Measurements from ENCODE around the gene DIAPH1.
"Not testable (repeated sequence)": the region's sequence is repeated elsewhere in the genome, so short reads cannot be mapped to it uniquely, and the experiment has no call there.

Gene DIAPH1

DNA sequence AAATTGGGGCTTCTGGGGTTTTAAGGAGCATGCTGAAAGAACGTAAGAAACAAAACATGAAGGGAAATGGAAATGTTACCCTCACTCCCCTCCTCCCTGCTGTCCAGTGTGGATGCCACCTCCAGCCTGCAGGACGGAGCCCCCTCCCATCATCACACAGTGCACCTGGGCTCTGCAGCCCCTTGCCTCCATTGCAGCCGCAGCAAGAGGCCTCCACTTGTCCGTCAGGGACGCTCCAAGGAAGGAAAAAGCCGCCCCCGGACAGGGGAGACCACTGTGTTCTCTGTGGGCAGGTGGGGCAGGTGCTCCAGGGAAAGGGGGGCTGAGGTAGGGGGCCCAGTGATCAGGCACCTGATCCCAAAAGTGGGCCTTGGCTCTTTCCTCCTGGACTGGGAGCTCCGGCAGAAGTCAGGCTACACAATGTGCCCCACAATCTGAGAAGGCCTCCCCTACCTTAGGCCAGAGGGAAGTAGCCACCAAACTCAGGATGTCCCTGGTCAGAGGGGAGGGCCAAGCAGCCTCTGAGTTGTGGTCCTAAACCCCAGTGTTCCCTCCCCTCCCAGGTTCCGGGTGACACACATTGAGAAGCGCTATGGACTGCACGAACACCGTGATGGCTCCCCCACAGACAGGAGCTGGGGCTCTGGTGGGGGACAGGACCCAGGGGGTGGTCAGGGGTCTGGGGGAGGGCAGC lies 20.7 kb upstream of the DIAPH1 start:
- no peak for DNase-seq

DNA sequence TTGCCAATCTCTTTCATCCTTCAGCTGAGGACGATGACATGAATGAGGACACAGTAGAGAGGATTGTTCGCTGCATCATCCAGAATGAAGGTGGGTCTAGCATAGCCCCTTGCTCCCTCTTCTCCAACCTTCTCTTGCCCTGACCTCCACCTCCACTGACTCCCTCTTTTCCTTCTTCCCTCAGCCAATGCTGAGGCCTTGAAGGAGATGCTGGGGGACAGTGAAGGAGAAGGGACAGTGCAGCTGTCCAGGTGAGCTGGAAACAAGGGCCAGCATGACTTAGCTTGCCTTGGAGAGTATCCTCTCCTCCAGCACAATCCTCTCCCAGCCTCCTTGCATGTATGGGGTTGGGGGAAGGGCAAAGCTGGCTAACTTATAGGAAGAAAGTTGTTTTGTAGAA lies 20.0 kb upstream of the DIAPH1 start:
- no peak for DNase-seq

DNA sequence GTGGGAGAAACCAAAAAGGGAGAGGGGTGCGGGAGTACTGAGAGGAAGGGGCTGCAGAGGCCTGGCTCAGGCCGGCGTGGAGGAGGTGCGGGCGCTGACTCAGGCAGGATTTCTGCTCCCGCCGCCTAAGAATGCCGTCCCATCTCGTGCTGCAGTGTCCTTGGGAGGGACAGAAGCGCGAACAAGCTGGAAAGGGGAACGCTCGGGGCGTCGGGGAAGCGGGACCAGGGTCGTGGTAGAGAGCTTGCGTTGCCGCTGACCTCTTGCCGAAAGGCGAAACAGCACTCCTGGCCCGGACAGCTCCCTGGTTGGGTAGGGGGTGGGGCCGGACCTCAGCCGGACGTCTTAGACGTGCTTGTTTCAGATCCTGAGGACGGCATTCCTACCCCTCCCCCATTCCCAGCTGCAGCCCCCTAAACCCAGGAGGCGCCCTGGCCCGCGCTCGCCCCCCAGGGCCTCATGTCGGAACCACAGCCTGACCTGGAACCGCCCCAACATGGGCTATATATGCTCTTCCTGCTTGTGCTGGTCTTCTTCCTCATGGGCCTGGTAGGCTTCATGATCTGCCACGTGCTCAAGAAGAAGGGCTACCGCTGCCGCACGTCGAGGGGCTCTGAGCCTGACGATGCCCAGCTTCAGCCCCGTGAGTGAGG lies 19.1 kb upstream of the DIAPH1 start:
- peak; percentile 56 for DNase-seq

DNA sequence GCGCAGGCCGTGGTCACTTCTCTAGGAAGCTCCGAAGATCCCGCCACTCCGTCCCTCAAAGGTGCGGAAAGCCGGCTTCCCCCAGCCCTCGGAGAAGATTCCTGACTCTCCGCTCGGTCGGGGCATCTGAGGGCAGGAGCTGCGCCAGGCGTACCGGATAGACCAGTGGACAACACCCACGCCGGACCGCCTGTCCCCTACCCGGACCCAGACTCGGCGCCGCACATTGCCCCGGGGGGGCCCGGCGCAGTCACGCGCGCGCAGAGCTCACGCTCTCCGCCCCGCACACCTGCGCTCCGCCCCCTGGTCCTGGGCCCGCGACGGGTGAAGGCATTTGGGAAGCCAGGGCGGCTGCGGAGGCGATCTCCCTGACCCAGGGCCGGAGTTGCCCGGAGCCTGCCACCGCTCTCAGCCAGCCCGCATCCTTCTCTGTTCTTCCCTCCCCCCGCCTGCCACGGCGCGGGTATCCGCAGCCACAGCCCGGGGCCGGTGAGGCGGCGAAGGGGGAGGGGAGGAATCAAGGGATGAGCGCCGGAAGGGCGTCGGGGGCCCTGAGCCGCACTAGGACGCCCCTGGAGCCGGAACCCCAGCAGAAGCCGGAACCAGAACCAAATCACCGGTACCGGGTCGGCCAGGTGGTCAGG lies 18.4 kb upstream of the DIAPH1 start:
- DNase-seq, result no peak

DNA sequence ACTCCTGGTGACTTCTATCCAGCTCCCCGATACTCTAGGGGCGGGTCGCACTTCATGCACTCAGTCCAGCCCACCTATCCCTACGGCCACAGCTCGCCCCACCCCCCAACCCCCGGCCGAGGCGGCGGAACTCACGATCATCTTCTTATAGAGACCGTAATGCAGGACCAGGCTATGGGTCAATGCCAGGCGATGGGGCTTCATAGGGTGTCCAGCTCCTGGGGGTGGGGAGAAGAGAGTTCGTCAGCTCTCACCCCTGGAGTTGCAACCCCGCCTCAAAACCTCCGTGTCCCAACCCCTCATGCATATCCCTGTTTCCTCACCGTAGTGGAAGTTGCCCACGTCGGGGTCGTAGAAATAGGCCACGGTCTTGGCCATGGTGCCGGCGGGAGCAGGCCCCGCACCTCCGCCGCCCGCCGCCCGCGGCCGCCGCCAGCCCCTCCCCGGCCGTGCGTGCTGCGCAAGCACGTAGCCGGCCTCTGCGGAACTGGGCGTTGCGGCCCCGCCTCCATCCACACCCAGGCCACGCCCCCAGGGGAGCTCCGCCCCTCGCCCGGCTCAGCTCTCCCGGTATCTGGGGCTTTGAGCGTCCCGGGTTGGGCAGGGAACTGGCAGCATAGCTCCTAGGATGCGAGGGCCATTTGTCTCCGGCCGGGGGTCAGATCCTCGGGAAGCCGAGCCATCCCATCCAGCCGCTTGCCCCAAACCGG lies 17.8 kb upstream of the DIAPH1 start, which contains the start of the genes HDAC3 and RELL2:
Gene HDAC3 (minus strand): TSS at position 437 of the 710 bp plus-strand sequence. CDS start 59 bp downstream, at position 378.
Gene RELL2 (plus strand): TSS at position 585 of the 710 bp plus-strand sequence. CDS start 1,229 bp downstream, outside the sequence.
- peak; percentile 88 for DNase-seq

DNA sequence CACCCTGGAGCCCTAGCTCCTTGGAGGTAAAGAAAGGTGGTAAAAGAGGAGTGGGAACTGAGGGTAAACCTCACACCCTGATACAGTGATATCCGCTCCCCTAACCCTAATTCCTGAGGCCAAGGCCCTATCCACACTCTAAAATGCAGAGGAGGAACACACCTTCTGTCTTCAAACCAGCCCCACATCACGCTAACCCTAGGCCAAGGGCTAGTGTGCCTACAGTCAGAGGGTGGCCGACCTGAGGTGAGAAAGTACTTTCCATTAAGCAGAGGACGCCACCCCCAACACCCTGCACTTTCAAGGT lies 17.3 kb upstream of the DIAPH1 start:
- DNase-seq, result no peak

DNA sequence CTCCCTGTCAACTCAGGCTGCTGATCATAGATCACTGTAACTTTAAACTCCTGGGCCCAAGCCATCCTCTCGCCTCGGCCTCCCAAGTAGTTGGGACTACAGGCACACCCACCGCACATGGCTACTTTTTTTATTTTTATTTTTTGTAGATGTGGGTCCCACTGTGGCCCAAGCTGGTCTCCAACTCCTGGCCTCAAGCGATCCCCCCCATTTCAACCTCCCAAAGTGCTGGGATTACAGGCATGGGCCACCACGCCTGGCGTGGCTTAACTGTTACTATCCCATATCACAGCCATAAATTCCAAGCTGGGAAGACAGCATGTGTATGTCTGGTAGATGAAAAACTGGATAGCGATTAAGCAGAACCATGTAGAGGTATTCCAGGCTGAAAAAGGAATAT lies 16.8 kb upstream of the DIAPH1 start:
- DNase-seq, result no peak

DNA sequence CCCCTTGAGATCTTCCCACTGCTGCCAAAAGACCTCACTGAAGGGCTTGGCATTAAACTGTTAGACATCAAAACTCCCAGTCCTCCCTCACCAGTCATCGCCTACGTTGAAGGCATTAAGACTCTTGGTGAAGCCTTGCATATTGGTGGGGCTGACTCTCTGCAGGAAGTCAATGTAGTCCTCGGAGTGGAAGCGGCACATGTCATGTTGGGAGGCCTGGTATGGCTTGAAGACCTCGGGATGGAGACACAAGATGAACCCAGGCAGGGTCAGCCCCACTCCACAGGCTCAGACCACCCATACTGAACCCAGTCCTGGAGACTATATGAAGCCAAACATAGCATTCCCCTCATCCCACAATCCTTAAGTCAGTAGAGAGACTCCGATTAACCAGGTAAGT lies 15.9 kb upstream of the DIAPH1 start:
- no peak for DNase-seq

DNA sequence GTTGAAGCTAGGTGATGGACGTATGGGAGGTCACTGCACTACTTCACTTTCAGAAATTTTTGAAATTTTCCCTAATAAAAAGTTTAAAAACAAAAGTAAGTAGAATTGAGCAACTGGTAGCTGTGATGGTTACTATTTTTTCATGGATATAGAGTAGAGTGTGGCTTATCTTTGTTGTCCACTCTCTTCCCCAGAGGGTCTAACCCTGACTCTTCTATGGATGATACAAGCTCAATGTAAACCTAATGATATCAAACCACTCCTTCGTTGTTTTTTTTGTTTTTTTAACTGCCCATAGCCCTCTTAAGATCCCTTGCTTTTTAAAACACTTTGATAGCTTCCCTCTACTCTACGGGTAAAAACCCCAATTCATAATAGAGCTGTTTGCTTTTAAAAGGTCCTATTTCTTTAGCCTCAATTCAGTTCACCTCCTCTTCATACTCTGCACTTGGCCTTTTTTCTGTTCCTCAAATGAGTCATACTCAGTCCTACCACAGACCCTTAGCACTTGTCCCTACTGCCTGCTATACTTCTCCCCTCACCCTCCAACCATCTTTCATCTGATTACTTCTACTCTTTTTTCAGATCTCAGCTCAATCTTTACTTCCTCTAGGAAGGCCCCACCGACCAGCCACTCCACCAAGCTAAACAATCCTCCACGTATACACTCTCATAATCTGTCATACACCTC lies 15.2 kb upstream of the DIAPH1 start:
- no peak for DNase-seq

DNA sequence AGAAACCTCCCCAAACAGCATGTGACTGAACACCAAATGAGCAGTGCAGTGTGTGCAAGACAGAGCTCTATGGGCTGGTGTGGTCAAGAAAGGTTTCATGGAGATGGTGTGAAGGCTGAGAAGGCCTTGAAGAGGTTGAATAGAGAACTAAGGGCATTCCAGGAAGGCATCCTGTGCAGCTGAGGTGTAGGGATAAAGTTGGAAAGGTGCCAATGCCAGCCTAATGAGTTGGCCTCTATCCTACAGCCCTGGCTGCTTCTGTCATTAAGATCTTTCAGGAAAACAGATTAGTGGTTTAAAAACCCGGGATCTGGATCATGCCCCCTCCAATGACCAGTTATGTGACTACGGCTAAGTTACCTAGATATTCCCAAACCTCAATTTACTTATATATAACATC lies 13.8 kb upstream of the DIAPH1 start:
- no peak for DNase-seq

DNA sequence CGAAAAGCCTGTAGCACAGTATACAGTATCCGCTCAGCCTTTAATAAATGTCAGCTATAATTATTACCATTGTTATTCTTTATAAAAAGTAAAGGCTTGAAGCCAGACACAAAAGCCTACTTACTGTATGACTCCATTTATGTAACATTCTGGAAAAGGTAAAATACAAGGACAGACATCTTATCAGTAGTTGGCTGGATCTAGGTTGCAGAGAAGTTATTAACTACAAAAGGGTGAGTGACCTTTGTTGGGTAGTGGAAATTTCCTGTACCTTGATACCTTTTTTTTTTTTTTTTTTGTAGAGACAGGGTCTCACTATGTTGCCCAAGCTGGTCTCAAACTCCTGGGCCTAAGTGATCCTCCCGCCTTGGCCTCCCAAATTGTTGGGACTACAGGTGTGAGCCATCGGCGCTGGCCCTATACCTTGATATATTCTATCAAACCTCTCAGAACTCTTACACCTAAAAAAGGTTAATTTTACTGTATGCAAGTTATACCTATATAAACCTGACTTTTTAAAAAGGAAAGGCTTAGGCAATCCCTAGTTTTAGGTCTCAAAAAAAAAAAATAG lies 11.9 kb upstream of the DIAPH1 start:
- no peak for DNase-seq

DNA sequence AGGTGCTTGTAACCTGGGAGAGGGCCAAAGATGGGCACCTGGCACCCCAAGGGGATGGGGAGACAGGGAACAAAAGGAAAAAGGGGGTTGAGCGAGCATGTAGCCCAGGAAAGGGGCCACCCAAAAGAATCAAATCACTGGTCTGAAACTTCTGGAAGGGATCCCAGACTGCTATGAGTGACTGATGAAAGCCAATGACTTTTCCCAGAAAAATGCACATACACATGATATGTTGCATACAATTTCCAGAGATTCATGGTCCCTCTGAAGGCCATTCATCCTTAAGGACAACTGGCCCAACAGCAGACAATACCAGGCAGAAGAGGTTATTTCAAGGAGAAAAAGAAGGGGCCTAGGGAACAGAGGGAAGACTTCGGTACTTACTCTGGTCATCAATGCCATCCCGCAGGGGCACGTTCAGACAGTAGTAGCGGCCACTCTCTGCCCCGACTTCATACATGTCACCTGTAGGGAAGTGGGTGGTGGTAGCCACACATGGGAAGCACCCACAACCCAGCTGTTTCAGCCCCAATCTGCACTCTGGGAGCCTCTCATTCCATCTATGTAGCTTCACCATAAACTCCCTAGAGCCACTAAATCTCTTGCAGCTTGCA lies 9.5 kb upstream of the DIAPH1 start:
- DNase-seq, result peak; percentile 59

DNA sequence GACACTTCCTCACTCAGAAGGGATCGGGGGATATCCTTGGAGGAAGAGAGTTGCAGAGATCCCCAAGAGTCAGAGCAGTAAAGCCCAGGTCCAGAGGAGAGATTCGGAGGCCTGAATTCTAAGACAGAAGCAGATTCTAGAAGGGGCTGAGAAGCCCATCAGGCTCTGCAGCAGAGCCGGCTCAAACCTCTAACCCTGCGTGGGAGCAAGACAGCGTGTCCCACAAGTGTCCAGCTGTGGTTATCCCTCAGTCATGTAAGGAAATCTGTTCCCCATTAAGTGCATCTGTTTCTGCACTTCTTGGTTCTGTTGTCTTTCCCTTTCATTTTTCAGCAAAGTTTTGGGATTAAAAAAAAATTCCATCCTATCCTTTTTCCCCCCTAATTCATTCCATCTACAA lies 4.8 kb upstream of the DIAPH1 start:
- DNase-seq, result no peak

DNA sequence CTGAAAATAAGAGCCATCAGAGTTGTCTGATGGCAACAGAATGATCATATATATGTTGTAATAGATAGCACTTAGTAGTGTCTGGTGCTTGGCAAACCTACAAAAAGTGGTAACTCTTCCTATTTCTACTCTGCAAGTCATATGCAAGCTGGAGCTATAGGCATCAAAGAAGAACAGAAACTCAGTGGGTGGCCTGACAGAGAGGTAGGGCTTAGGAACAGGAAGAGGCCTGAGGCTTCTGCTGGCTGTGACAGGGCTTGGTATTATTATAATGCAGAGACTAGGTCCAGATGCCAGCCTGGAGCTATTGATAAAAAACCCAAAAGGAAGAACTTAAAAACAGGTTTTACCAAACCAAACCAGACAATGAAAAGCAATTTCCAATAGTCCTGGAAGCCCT lies 4.4 kb upstream of the DIAPH1 start:
- no peak for DNase-seq

DNA sequence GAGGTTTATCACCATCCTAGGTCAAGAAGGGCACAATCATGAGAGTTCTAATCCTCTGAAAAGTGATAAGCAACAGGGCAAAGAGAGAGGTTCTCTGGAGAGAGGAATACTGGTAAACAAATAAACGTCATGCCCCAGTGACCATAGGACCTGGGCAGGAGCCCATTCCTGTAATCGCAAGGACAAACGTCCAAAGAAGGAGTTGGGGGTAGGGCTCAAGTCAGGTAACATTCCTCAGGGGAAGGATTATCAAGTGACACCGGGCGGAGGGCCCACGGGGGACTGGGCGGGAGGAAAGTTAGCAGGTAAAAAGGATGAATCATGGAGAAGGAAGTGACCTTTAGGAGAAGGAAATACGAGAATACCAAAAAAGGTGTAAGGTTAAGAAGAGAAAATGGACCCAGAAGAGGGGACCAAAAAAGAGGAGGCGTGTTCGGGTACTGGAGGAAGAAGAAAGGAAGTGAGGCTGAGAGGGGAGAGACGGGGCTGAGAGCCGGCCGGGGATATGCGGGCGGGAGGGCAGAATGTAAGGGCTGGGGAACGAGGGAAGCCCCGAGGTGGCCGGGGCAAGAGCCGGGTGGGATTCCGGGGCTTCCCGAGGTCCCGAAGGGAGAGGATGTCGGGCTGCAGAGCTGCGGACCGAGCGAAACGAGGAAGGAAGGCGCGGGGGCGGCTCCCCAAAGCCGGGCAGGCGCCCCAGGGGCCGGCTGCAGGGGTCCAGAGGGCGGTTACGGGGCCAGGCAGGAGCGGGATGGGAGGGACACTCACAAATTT lies 583 bp downstream of the DIAPH1 start:
- peak; percentile 18 for DNase-seq

DNA sequence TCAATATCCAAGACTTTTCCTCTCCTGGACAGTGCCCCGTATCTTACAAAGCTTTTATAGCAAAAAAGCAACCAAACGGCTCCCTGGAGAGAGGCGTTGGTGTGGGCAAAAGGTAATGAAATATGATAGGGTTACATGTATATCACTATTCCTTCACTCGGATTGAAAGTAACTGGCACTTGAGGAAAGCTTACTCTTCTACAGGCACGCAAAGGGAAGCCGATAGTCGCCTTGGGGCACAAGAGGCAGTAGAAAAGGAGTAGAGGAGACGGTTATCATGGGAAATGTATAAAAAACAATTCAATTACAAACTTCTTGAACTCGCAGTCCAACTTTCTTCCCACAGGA lies 1.1 kb downstream of the DIAPH1 start:
- DNase-seq, result no peak

DNA sequence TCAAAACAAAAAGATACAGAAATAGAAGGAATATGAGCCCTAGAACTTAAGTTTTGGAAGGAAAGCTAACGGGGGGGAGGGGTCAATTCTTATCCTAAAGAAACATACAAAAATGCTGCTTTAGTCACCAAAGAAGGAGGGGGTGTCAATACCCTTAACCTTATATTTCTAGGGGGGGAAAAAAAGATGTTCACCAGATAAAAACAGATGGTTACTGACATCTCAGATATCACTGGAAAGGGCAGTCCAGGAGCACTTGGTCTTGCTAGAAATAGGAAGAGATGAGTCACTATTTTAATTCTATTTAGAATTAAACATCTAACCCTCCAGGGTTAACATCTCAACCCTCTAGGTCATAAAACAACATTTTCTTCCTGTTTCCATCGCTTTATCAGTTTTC lies 1.7 kb downstream of the DIAPH1 start:
- no peak for DNase-seq

DNA sequence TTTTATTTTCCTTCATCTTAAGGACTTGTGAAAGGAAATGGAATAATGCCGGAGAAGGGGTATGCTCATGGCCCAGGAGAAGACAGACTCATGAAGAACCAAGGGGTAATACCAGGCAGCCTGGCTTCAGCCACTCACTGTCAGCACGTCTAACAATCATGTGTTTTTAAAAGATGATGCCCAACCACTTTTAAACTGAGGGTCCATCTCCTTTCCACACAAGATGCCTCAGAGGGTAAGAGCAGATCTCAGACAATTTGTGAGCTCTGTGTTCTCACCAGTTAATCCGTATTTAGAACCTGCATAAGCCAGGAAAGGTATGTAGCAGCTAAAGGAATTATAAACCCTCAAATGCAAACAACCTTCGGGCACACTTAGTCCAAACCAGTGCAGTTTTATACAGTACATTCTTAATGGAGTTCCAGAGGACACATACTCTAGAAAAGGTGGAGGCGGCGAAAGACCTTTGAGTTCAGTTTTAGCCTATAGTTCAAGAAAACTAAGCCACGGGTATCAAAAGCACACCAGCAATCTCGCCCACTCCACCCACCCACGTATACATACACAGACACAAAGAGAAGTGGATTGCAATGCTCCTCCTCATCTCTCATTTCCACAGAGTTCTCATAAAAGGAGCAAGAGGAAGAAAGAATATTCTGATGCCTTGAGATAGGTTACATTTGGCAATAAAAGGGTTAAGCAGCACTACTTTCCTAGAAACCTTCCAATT lies 2.6 kb downstream of the DIAPH1 start:
- no peak for DNase-seq

DNA sequence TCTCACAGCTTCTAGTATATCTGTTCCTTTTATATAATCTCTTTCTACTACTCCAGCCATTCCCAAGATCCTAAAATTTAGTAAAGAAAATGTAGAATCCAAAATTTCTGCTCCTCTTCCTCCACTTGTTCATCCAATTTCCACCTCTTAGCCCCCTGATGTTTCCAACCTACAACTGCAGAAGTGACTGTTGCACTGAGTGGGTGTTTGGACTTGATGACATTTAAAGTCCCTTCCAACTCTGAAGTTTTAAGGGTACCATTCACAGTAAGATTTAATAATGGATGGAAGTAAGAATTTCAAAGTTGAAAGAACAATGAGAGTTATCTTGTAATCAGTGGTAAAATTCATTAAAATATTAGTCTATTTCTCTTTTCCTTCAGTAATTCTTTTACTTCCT lies 5.5 kb downstream of the DIAPH1 start:
- DNase-seq, result no peak

DNA sequence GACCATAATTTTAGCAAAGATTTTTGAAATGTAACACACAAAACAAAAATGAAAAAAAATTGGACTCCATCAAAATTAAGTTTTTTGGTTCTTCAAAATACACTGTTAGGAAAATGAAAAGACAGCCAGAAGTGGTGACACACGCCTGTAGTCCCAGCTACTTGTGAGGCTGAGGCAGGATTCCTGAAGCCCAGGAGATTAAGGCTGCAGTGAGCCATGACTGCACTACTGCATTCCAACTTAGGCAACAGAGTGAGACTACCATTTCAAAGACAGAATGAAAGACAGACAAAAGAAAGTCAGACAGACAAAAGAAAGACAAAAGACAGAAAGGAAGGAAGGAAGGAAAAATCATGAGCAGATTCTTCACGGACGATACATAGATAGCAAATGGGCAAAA lies 7.5 kb downstream of the DIAPH1 start:
- no peak for DNase-seq

DNA sequence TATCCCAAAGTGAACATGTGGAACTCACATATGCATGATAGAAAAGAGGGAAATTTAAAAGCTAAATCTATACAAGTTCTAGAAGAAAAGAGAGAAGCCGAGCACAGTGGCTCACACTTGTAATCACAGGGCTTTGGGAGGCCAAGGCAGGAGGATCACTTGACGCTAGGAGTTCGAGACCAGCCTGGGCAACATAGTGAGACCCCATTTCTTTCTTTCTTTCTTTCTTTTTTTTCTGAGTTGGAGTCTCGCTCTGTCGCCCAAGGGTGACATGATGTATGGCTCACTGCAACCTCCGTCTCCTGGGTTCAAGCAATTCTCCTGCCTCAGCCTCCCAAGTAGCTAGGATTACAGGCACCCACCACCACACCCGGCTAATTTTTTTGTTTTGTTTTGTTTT lies 8.9 kb downstream of the DIAPH1 start:
- not testable (repeated sequence) for DNase-seq
